Thymus (tissue), 11 donors: Measurements from ENCODE around the gene IP6K2. TPM values are rescaled to one million over a fixed set of nuclear protein-coding genes. Genes with fewer than 3 reads are reported as not detected.

Experiments
- DNase-seq, 9 donors: peaks; one replicate each; pipeline ENCODE4 v3.0.0-alpha.2; 2013; ENCODE audit warnings: low spot score in 9 of 9, low read depth in 6 of 9, missing footprints in 1 of 9
- H3K27ac ChIP-seq, 2 donors: one replicate each; pipeline ENCODE4 v1.5.1; 2013; ENCODE audit warnings: control low read depth in 1 of 2, low read depth in 1 of 2, low read length in 1 of 2, mild to moderate bottlenecking in 1 of 2, moderate library complexity in 1 of 2
- H3K27me3 ChIP-seq, 2 donors: one replicate each; pipeline ENCODE4 v1.5.1; 2013; ENCODE audit warnings: low read length in 1 of 2; ENCODE audit not compliant: control insufficient read depth in 2 of 2, insufficient read depth in 1 of 2
- H3K36me3 ChIP-seq, 2 donors: one replicate each; pipeline ENCODE4 v1.5.1; 2013; ENCODE audit warnings: low read length in 1 of 2, mild to moderate bottlenecking in 1 of 2, moderate library complexity in 1 of 2; ENCODE audit not compliant: control insufficient read depth in 2 of 2, insufficient read depth in 2 of 2
- H3K4me1 ChIP-seq, 2 donors: one replicate each; pipeline ENCODE4 v1.5.1; 2013; ENCODE audit warnings: low read length in 2 of 2; ENCODE audit not compliant: control insufficient read depth in 2 of 2, insufficient read depth in 2 of 2
- H3K4me3 ChIP-seq, 2 donors: one replicate each; pipeline ENCODE4 v1.5.1; 2013; ENCODE audit warnings: low read length in 2 of 2, control low read depth in 1 of 2, mild to moderate bottlenecking in 1 of 2
- H3K9me3 ChIP-seq, 2 donors: one replicate each; pipeline ENCODE4 v1.5.1; 2013; ENCODE audit warnings: low read length in 1 of 2, mild to moderate bottlenecking in 1 of 2; ENCODE audit not compliant: control insufficient read depth in 2 of 2, insufficient read depth in 1 of 2
- WGBS: extraction: QIAGEN DNeasy Blood & Tissue Kit; methylation state at CpG from one replicate; pipeline ENCODE4 v1.1.7; 2013; 5-methylcytosine and 5-hydroxymethylcytosine counted together
- polyA plus RNA-seq: library from polyadenylated mRNA; stranded (reverse); fragments of 200-250 nt; gene quantifications from one replicate; pipeline ENCODE4 v1.2.3, GENCODE V29; 2013
- total RNA-seq: library from RNA; stranded (reverse); fragments of 120-200 nt; gene quantifications from one replicate; pipeline ENCODE4 v1.2.4, GENCODE V29; 2013
- donor health status: healthy.

IP6K2 gene
- total and polyA plus RNA-seq, 2 donors, result 98.4 to 134 TPM

- DNase-seq, result no peak
- Histone ChIP-seq H3K4me3 (no peak overlapping the region), H3K36me3 (peaks cover 62 to 90% of the 10 kb centered on the region in 2 donors), H3K27ac (no peak overlapping the region), H3K27me3 (no peaks in the 10 kb centered on the region), H3K4me1 (no peaks in the 10 kb centered on the region), H3K9me3 (no peaks in the 10 kb centered on the region)
Observed at GRCh38 chr3:48696601-48697000, 20.4 kb downstream of the IP6K2 start.

- Histone ChIP-seq H3K36me3 (peaks cover 67 to 94% of the 10 kb centered on the region in 2 donors), H3K27ac (no peak overlapping the region), H3K4me3 (no peak overlapping the region), H3K4me1 (no peaks in the 10 kb centered on the region), H3K27me3 (no peaks in the 10 kb centered on the region), H3K9me3 (no peaks in the 10 kb centered on the region)
- WGBS, result 98% methylated on average over 5 of the region's 5 CpGs
- DNase-seq, result no peak
Observed at GRCh38 chr3:48696156-48696555, 20.9 kb downstream of the IP6K2 start.

GRCh38 chr3:48695393-48695753 lies 21.6 kb downstream of the IP6K2 start:
- Histone ChIP-seq H3K4me3 (no peak overlapping the region), H3K36me3 (peaks cover 74 to 94% of the 10 kb centered on the region in 2 donors), H3K4me1 (no peaks in the 10 kb centered on the region), H3K27me3 (no peaks in the 10 kb centered on the region), H3K9me3 (no peaks in the 10 kb centered on the region), H3K27ac (no peak overlapping the region)
- WGBS, result 93% methylated on average over 9 of the region's 9 CpGs
- no peak for DNase-seq

- Histone ChIP-seq H3K27me3 (no peaks in the 10 kb centered on the region), H3K36me3 (peaks cover 80 to 95% of the 10 kb centered on the region in 2 donors), H3K4me3 (no peak overlapping the region), H3K9me3 (no peaks in the 10 kb centered on the region), H3K27ac (peak overlapping the region in 1 of 2 donors; percentile 25), H3K4me1 (no peaks in the 10 kb centered on the region)
- WGBS, result 97% methylated on average over 23 of the region's 23 CpGs
- DNase-seq, result no peak
Observed at GRCh38 chr3:48694610-48695392, 22.2 kb downstream of the IP6K2 start.

GRCh38 chr3:48693826-48694225 lies 23.2 kb downstream of the IP6K2 start:
- H3K27me3 ChIP-seq, result no peaks in the 10 kb centered on the region
- H3K36me3 ChIP-seq, result peaks cover 83 to 95% of the 10 kb centered on the region in 2 donors
- 98% methylated on average over 8 of the region's 8 CpGs for WGBS
- H3K27ac ChIP-seq, result no peak overlapping the region
- no peak overlapping the region for H3K4me3 ChIP-seq
- no peak for DNase-seq
- no peaks in the 10 kb centered on the region for H3K9me3 ChIP-seq
- H3K4me1 ChIP-seq, result no peaks in the 10 kb centered on the region

GRCh38 chr3:48692551-48692950 lies 24.5 kb downstream of the IP6K2 start:
- H3K27me3 ChIP-seq, result no peaks in the 10 kb centered on the region
- H3K27ac ChIP-seq, result no peak overlapping the region
- H3K4me1 ChIP-seq, result no peaks in the 10 kb centered on the region
- no peak for DNase-seq
- H3K36me3 ChIP-seq, result peaks cover 84 to 95% of the 10 kb centered on the region in 2 donors
- no peak overlapping the region for H3K4me3 ChIP-seq
- H3K9me3 ChIP-seq, result no peaks in the 10 kb centered on the region

GRCh38 chr3:48690846-48691458 lies 26.1 kb downstream of the IP6K2 start:
- H3K36me3 ChIP-seq, result peaks cover 81 to 88% of the 10 kb centered on the region in 2 donors
- 97% methylated on average over 2 of the region's 2 CpGs for WGBS
- peaks cover 0 to 7% of the 10 kb centered on the region in 2 donors for H3K4me1 ChIP-seq
- no peak overlapping the region for H3K4me3 ChIP-seq
- no peak overlapping the region for H3K27ac ChIP-seq
- no peaks in the 10 kb centered on the region for H3K27me3 ChIP-seq
- no peak for DNase-seq
- no peaks in the 10 kb centered on the region for H3K9me3 ChIP-seq

- H3K9me3 ChIP-seq, result no peaks in the 10 kb centered on the region
- no peak overlapping the region for H3K4me3 ChIP-seq
- H3K27ac ChIP-seq, result no peak overlapping the region
- peaks cover 65 to 74% of the 10 kb centered on the region in 2 donors for H3K36me3 ChIP-seq
- no peak for DNase-seq
- WGBS, result 86% methylated on average over 5 of the region's 5 CpGs
- H3K27me3 ChIP-seq, result no peaks in the 10 kb centered on the region
- H3K4me1 ChIP-seq, result peaks cover 5 to 18% of the 10 kb centered on the region in 2 donors
Observed at GRCh38 chr3:48689384-48689783, 27.6 kb downstream of the IP6K2 start.

- 96% methylated on average over 3 of the region's 3 CpGs for WGBS
- no peak for DNase-seq
- Histone ChIP-seq H3K27ac (no peak overlapping the region), H3K9me3 (peaks cover 0 to 2% of the 10 kb centered on the region in 2 donors), H3K27me3 (no peaks in the 10 kb centered on the region), H3K36me3 (peaks cover 60 to 68% of the 10 kb centered on the region in 2 donors), H3K4me1 (peaks cover 5 to 22% of the 10 kb centered on the region in 2 donors), H3K4me3 (no peak overlapping the region)
Observed at GRCh38 chr3:48688737-48689075, 28.3 kb downstream of the IP6K2 start.
